Activated CD4-positive, alpha-beta T cell treated with anti-CD3 and anti-CD28 coated beads, Interleukin-2, Interleukin-6, amounts not matched to agents 100 ng/mL and 50 ng/mL, durations not matched to agents 16 hours and 8 hours (primary cell): ENCODE measurements around the gene INTS7.
"Not testable (repeated sequence)": the region's sequence is repeated elsewhere in the genome, so short reads cannot be mapped to it uniquely, and the experiment has no call there.

Source experiments
- DNase-seq: peaks from one replicate; pipeline ENCODE4 v3.0.0-alpha.2; 2020

INTS7 gene

DNA sequence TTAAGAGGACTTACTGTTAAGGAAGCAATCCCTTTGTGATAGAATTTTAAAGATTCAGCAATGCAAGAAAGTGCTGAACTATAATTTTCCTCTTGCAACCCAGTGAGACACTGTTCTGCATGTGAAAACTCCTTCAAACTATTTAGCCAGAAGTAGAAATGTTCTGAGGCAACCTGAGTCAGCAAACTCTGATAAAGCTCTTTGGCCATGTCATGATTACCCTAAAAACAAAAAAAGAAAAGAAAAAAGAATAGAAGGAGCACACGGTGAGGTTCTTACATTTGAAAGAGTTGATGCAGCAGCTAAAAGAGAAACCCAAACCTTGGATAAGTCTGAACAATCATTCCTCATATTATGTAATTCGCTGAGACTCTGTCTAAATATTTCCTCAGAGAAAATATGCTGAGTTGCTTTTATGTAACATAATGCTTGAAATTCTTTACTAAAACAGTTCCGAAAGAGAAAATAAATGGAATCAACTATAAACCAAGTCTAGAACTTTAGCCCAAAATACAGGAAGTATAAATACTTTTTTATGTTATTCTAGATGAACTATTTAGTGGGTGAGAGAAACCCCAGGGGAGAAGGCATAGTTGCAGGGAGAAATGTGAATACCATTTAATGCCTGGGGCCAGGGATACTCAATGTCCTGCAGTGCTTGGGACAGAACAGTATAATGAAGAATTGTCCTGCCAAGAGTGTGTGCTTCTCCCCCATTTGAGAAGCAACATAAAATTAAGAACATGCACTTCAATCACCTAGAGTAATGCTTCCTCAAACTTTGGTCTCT, 60.0 kb downstream of the INTS7 start:
- no peak for DNase-seq

- DNase-seq, result no peak
Measured at GRCh38 chr1:211973541-211973940, 61.8 kb downstream of the INTS7 start.

- DNase-seq, result no peak
Measured at GRCh38 chr1:211968200-211968834, 67.0 kb downstream of the INTS7 start.

GRCh38 chr1:211967704-211968103, 67.7 kb downstream of the INTS7 start:
- DNase-seq, result no peak

DNA sequence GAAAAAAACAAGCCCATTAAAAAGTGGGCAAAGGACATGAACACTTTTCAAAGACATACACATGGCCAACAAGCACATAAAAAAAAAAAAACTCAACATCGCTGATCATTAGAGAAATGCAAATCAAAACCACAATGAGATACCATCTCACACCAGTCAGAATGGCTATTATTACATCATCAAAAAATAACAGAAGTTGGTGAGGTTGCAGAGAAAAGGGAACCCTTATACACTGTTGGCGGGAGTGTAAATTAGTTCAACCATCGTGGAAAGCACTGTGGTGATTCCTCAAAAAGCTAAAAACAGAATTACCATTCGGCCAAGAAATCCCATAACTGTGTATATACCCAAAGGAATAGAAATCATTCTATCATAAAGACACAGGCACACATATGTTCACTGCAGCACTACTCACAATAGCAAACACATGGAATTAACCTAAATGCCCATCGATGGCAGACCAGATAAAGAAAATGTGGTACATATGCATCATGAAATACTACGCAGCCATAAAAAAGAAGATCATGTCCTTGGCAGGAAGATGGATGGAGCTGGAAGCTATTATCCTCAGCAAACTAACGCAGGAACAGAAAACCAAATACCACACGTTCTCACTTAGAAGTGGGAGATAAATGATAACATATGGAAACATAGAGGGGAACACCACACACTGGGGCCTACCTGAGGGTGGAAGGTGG, 70.1 kb downstream of the INTS7 start:
- no peak for DNase-seq

GRCh38 chr1:211959680-211960079, 75.7 kb downstream of the INTS7 start:
- DNase-seq, result no peak

- no peak for DNase-seq
Measured at GRCh38 chr1:211959221-211959620, 76.1 kb downstream of the INTS7 start.

DNA sequence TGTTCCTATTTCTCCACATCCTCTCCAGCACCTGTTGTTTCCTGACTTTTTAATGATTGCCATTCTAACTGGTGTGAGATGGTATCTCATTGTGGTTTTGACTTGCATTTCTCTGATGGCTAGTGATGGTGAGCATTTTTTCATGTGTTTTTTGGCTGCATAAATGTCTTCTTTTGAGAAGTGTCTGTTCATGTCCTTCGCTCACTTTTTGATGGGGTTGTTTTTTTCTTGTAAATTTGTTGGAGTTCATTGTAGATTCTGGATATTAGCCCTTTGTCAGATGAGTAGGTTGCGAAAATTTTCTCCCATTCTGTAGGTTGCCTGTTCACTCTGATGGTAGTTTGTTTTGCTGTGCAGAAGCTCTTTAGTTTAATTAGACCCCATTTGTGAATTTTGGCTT, 81.3 kb downstream of the INTS7 start:
- DNase-seq, result not testable (repeated sequence)

DNA sequence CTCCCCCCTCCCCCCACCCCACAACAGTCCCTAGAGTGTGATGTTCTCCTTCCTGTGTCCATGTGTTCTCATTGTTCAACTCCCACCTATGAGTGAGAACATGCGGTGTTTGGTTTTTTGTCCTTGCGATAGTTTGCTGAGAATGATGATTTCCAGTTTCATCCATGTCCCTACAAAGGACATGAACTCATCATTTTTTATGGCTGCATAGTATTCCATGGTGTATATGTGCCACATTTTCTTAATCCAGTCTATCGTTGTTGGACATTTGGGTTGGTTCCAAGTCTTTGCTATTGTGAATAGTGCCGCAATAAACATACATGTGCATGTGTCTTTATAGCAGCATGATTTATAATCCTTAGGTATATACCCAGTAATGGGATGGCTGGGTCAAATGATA, 81.8 kb downstream of the INTS7 start:
- not testable (repeated sequence) for DNase-seq

DNA sequence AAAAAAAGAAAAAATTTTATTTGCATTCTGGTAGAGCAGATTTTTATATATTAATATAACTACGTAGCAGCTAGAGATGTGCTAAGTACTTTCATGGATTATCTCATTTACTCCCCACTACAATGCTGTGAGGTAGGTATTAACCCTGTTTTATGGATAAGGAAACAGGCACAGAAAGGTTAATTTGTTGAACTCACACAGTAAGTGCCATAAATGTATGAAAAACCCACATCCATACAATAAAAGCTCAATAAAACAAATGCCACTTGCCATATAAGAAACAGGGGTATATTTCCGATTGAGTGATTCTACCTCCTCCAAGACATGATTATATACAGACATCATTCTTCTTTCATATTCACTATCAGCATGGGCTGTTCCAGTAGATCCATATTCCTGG, 83.1 kb downstream of the INTS7 start:
- no peak for DNase-seq

DNA sequence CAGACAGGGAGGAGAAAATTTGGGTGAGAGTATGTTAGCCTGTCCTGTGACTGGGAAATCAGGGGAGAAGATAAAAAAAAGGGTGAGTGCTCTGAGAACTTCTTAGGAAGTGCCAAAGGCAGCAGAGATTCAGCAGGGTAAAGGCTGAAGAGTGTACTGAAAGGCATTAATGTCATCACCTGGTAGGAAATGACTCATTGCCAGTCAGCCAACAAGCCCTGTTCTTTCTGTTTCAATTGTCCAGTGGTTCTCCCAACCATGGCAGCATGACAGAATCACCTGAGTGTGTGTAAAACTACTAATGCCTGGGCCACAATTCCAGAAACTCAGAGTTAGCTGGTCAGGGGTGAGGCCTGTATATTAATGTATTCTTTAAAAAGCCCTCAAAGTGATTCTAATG, 83.5 kb downstream of the INTS7 start:
- peak; percentile 45 for DNase-seq

DNA sequence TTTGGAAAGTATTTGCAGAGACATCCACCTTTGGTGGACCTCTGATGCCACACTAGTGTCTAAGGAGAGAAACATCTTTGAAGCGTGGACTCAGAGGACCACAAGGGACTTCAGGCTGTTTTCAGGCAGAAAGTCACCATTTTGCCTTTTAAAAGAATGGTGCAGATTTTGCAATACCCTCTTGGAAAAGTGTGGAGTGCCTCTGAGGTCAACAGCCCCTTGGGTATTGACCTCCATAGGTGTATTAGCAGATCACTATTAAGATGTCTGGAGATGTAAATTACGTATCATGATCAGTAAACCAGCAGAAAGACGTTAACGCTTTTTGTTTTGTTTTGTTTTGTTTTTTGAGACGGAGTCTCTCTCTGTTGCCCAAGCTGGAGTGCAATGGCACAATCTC, 87.0 kb downstream of the INTS7 start:
- DNase-seq, result no peak

GRCh38 chr1:211947396-211948295, 87.7 kb downstream of the INTS7 start:
- no peak for DNase-seq

DNA sequence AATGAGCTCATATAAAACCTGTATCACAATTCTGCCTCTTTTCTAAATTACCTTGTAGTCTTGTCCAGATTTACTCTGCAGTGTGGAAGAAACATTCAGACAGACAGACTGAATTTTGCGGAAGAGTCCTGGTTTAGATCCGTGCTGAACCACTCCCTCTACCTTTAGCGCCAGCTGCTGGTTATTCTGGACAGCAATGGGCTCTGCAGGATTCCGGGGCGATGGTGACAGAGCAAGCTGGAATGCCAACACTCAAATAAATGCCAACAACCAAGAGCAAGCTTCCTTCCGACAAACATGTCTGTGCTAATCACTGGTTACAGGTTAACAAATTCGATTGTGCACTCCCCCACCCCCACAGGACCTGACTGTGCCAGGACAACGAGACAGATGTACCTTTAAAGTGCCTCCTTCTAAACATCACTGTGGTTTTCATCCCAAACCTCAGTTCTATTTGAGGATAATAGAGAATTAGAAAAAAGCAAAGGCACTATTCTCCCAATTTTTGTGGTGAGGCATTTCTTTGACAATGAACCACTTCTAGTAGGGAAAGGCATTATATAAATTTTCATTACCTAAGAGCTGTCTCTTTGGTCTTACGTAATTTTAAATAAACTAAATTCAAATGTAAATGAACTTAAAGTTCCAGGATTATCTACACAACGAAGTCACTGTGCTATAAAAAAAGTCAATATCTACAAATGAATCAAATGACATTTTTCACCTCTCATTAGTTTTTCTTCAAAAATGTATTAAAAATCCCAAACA, 90.4 kb downstream of the INTS7 start:
- no peak for DNase-seq

- no peak for DNase-seq
Measured at GRCh38 chr1:211942583-211942982, 92.8 kb downstream of the INTS7 start.

GRCh38 chr1:211939876-211940468, 95.4 kb downstream of the INTS7 start:
- peak; percentile 72 for DNase-seq

- peak; percentile 47 for DNase-seq
Measured at GRCh38 chr1:211938561-211938997, 96.8 kb downstream of the INTS7 start.

GRCh38 chr1:211937422-211937821, 97.9 kb downstream of the INTS7 start:
- not testable (repeated sequence) for DNase-seq

DNA sequence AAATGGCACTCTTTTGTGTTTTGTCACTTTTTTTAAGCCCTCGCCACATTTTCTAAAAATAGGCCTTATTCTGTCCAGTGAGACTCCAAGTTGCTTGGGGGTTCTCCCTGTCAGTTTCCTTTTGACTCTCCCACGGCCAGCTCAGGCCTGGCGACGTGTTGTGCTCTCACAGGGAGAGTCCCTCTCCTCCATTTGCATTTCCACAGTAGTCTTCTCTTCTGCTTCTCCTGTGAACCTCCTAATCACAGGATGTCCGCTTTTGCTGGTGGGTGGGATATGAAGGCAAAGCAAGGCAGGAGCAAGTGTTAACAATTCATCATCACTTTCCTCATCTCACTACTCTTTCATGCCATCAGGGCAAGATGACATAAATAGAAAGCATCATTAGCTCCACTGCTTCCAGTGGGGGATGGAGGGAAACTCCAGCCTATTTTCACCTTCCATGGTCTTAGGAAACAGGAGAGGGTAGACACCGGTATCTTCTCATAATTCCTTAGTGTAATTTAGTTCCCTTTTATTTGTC, 99.8 kb downstream of the INTS7 start:
- DNase-seq, result peak; percentile 88

DNA sequence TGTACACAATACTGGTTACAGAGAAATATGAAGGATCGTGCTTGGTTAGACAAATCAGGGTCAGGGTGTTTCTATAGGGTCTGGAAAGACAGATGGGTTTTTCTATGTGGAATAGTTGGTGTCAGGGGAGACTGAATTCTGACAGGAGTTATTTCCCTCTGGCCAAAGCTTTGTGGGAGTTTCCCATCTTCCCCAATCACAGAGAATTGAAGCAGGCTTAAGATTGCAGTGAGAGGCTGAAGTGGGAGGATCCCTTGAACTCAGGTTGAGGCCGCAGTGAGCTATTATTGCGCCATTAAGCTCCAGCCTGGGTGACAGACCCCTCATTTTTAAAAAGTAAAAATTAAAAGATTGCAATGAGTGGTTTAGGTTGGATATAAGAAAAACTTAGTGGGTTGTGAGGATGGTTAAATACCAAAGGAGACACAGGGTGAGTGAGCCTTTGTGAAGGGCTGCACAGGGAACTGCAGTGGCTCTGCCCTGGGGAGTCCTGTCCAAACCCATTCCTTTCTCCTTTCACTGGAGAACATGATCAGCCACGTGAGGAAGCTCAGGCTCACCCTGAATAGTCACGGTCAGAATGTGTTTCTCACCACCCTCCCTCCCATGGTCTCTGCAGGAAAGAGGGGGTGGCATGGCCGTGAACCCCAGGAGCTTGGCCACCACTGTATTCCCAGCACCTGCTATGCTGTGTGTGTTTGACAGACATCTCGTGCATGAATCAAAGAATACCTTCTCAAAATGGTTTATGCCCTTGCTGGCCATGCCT, 101.2 kb downstream of the INTS7 start:
- DNase-seq, result no peak

DNA sequence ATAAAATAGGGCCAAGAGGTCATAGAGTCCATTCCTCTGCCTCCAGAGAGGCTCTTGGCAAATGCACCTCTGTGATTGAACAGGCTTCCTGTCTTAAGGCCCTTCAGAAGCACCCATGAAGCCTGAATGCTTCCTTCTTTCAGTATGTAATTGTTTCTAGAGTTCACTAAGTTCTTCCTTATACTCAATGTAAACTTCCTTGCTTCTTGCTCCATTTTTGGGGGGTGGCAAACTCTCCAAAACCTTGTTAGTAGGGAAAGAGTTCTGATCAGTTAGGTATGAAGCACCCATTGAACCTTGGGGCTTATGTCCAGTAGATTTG, 102.5 kb downstream of the INTS7 start:
- DNase-seq, result no peak
